ENCODE results near the gene SYNDIG1.

SYNDIG1 gene

DNA sequence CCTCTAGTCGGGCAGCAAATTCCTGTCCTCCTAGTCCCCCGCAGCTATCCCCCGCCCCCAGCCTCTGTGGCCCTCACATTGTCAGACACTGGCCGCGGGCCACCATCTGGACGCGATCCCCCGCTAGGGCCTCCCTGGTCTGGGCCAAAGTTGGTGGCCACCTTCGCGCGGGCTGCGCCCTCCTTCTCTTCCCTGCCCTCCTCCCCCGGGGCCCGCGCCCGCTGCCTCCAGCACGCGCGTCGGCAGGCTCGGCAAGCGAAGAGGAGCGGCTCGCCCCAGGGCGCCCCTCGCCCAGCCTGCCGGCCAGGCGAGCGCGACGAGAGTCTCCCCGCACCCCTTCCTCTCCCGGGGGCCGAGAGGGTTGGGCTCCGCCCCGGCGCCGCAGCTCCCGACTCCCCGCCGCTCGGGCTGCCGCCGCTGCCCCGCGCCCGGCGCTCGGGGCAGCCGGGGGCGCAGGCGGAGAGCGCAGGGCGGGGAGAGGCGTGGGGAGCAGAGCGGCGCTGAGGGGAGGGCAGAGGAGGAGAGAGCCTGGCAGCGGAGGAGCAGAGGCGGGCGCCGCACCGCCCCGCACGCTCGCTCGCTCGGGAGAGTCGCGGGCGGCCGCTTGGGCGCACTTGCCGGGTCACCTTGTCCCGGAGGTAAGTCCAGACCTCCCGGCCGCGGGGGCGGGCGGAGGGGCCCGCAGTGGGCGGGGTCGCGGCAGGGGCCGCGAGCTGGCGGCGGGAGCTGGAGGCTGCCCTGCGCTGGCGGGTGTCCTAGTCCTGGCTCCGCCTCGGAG lies at the start of gene SYNDIG1:
SYNDIG1 (plus strand) TSS at position 514 of the 778 bp plus-strand sequence. CDS start 73,469 bp downstream, outside the sequence.
- peak; percentile 68 for DNase-seq

DNA sequence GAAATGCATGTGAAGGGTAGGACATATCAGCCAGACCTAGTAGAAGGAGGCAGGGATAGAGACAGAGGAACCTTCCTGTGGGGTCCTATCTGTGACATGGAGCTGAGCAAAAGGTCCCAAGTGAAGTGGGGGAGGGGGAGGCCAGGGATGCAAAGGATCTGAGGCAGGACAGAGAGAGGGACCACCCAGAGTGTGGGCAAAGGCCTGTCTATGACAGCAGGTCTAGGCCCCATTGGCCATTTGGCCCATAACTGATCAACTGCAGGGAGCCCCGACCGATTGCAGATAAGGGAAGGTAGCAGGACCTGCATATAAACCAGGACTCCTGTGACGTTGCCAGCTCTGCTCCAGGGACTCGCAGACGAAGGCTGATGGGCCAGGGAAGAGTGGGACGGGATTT lies 49.6 kb upstream of the SYNDIG1 start:
- DNase-seq = no peak

DNA sequence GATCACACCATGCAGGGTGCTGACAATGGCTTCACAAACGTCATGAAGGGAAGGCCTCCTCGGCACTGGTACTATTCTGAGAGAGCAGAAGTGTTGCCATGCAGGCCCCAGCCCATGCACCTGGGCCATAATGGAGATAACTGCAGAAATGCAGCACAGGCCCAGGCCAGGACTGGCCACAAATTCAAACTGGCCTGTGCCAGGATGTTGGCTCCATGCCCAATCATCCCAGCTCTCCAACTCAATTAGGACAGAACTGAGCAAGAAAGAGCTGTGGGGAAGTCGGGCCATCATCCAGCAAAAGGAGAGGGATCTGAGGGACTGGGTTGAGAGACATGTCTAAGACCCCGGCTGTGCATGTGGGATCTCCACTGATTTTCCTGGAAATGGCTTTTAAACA lies 48.9 kb upstream of the SYNDIG1 start:
- no peak for DNase-seq

DNA sequence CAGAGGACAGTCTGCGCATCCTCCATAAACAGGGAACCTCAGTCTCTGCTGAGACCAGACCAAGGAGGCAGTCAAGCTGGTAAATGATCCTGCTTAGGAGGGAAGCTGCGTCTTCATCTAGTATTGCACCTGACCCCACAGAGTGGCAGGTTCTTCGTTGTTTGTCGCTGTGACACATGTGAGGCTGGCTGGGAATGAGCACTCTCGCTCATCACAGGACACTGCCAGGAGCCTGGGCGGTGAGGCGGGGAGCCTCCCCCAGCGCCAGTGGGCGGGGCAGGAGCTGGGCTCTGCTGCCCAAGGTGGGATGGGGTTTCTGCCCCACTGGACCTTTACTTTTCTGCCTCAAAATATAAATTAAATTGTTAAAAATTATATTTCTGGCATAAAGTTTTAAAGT lies 48.4 kb upstream of the SYNDIG1 start:
- no peak for DNase-seq

DNA sequence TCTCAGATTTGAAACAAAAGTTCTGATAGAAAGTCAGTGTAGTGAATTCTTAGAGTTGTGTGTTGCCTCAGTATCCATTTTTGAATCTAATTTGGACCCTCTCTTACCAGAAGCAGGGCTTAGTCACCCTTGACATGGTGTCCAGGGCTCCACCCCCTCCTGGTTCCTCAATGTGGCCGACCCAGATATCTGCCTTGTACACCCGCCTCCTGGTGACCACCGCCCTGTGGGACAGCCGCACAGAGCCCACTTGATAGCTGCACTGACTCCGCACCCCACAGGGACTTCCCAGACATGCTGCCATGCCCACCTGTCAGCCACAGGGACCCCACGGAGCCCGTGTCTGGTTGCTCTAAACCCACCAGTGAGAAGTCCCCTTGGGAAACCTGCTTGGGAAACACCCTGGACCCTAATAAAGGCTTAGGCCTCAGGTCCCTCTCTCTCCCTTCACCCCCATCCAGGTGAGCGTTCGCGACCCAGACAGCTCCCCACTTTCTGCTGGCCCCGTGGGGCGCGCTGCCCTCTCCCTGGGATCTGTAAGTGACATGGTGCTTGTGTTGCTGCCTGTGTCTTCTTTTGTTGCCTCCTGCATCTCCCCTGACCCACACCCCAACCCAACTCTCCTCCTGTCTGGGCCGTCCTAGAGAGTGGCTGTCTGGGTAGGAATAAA lies 47.2 kb upstream of the SYNDIG1 start:
- no peak for DNase-seq

DNA sequence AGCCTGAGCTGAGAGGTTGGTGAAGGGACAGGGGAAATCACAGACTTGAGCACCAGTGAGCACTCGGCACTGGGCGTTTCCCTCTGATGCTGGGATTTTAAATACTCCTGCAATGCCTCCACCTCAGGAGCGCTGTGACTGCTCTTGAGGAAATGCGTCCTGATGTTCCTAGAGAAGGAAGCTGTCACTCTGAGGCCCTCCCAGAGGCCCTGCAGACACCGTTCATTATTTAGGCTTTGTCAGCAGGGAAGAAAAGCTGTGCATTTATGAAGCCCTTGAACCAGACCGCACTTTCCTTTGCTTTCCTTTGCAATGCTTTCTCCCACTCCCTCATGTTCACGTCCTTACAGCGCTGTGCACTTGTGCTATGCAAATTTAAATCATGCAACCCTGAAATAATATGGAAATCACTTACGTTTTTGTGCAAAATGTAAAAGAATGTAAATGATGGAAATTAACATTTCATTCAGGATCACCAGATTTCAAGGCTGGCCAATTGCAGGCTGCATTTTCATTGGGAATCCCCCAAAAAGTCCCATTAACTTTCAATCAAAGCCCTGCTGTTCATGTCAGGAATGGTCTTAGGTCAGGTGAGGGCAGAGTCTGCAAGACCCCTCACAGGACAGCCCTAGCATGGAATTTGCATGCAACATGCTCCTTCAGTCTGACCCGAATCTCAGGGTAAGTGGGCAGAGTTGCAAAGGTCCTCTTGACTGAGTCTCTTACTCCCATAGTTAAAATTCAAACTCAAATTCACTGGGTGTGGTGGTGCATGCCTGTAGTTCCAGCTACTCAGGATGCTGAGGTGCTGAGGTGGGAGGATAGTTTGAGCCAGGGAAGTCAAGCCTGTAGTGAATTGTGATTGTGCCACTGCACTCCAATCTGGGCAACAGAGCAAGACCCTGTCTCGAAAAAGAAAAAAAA lies 45.8 kb upstream of the SYNDIG1 start:
- DNase-seq = no peak

DNA sequence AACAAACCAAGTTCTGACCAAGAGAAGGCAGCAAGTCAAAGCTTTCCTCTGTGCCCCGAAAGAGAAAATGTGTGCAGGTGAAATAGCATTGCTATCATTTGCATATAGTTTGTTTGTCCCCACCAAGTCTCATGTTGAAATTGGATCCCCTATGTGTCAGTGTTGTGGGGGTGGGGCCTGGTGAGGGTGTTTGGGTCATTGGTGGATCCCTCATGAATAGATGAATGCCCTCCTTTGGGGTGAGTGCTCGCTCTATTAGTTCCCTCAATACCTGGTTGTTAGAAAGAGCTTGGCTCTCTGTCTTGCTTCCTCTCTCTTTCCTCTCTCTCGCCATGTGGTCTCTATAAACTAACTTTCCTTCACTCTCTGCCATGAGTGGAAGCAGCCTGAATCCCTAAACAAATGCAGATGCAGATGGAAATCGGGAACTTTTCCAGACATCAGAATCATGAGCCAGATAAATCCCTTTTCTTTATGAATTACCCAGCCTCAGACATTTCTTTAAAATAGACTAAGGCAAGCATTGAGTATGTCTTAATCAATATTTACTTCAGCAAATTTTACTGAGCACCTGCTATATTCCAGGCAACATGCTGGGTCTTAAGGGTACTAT lies 43.8 kb upstream of the SYNDIG1 start:
- DNase-seq = no peak

DNA sequence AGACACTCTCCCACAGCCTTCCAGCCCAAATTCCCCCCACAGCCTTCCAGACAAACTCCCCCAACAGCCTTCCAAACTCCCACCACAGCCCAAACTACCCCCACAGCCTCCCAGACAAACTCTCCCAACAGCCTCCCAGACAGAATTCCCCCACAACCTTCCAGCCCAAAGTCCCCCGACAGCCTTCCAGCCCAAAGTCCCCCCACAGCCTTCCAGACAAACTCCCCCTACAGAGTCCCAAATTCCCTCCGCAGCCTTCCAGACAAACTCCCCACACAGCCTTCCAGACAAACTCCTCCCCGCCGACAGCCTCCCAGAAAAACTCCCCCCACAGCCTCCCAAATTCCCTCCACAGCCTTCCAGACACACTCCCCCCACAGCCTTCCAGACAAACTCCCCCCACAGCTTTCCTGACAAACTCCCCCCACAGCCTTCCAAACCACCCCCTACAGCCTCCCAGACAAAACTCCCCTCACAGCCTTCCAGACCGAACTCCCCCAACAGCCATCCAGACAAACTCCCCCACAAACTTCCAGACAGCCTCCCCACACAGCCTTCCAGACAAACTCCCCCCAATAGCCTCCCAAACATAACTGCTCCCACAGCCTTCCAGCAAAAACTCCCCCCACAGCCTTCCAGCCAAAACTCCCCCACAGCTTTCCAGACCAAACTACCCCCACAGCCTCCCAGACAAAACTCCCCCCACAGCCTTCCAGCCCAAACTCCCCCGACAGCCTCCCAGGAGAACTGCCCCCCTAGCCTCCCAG lies 38.0 kb upstream of the SYNDIG1 start:
- no peak for DNase-seq

DNA sequence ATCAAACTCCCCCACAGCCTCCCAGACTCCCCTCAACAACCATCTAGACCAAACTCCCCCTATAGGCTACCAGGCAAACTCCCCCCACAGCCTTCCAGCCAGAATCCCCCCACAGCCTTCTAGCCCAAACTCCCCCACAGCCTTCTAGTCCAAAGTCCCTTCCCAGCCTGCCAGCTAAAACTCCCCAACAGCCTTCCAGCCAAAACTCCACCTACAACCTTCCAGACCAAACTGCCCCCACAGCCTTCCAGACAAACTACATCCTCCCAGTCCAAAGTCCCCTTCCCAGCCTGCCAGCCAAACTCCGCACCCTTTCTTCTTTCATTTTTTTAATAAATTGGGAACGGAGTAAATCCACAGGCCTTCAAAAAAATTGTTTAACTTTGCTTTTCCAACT lies 37.4 kb upstream of the SYNDIG1 start:
- DNase-seq = no peak

DNA sequence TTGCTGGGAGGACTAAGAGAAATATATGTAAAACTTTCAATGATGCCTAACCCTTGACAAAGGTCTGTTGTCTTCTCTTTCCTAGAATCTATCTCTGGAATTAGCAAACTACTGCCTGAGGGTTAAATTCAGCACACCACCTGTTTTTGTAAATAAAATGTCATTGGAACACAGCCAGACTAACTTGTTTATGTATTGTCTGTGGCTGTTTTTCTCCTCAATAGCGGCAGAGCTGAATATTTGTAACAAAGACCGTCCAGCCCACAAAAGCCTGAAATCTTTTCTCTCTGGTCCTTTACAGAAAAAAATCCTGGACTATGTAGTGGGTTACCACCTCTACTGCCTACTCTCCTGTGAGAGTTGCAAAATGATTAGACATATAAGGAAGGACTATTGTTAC lies 33.3 kb upstream of the SYNDIG1 start:
- DNase-seq = no peak

DNA sequence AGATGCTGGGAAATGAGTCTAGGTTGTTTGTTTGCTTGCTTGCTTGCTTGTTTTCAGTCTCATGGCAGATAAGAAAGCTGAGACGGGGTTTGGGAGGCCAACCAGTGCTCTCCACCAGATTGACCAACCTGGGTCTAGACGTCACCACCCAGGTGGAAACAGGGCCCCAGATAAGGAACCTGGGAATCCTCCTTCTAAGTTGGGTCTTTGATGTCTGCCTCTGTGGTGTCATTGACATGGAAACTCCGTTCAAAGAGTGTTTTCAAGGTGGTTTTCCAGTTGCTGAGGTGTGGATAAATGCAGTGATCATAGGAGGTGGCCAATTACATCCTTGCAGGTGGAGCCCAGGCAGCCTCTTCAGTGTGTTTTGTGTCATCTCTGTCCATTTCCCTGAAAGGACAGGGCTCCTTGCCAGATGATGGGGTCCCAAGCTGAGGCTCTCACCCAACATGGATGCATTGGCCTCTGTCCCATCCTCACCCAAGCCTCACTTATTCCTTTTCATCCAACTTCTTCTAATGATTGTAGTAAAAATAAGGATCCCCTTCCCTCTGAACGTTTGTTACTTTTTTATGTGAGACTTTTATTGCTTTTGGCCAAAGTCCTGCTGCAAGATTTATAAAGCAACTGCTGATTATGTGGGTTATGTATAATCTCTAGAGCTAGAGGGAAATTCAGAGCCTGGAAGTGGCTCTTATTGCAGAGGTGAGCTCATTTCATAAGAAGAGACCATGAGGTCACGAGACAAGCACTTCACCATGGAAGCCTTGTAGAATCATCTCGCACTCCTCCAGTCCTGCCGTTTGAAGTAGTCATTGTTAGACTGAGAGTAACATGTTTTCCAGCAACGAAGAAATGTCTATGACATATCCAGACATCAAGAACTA lies 32.0 kb upstream of the SYNDIG1 start:
- no peak for DNase-seq

DNA sequence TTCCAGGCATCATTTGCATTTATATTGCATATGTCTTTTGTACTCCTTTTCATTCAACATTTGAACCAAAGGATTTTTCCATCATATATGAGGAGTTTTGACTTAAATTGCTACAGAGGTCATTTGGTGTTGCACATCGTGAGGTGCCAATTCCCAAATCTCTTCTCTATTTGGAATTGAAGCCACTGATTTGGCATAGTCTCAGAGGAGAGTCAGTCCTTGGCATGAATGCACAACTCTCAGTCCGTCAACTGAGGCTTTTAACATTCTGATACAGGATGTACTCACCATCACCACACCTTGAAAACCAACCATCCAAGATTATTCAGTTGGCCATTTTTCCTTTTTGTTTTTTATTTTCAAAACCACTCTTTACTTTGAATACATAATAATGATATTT lies 31.1 kb upstream of the SYNDIG1 start:
- no peak for DNase-seq

DNA sequence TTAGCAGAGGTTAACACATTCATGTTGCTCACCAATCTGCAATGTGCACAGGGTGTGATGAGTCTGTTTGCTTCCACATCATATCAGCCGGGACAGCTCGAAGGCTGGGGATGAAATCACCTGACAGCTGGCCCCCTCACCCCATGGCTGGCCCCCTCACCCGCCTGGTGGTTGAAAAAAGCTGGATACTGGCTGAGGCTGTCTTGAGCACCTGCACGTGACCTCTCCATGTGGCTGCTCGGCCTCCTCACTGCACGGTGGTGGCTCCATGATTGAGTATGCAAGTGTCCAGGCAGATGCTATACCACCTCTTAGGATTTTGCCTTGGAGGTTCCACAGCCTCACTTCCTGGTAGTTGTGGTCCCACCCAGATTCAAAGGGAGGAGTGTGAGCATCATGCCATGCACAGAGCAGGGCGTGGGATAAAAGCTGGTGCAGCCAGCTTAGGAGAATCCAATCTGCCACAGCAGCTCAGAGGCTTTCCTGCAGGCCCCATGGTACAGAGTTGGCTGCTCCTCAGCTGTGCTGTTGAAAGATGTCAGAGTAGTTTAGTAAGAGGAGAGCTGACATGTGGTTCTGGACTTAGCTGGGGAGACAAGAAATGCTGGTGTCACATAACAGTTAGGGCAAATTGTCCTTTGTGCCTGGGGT lies 29.6 kb upstream of the SYNDIG1 start:
- no peak for DNase-seq

DNA sequence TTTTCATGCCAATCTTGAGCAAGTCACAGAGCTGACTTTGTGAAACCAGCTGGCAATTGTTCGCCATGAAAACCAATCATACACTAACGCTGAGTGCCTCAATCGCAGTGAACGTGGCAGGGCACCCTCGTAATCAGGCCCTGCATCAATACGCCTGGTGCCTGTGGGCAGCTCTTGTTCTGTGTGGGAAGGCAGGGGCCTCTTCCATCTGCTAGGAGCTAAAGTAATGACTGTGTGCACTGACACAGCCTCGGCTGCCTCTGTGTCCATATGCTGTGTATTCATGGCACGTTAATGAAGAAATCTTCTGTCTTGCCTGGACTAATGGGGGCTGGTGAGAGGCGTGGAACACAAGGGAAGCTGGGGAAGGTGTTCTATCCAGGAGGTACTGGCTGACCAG lies 27.8 kb upstream of the SYNDIG1 start:
- no peak for DNase-seq

DNA sequence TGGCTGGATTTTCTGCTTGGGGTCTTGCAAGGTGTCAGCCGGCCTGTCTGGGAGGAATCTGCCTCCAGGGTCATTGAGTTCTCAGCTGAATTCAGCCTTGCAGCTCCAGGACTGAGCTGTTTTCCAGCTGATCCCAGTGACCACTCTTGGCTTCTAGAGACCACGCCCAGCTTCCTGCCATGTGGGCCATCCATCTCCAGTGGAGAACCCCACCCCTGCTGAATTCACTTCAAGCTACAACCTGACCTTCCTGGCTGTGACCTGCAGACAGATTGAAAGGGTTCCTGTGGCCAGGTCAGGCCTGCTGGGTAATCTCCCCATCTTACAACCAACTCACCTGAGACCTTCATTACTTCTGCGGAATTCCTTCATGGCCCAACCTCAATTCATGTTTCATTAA lies 26.5 kb upstream of the SYNDIG1 start:
- DNase-seq = no peak

DNA sequence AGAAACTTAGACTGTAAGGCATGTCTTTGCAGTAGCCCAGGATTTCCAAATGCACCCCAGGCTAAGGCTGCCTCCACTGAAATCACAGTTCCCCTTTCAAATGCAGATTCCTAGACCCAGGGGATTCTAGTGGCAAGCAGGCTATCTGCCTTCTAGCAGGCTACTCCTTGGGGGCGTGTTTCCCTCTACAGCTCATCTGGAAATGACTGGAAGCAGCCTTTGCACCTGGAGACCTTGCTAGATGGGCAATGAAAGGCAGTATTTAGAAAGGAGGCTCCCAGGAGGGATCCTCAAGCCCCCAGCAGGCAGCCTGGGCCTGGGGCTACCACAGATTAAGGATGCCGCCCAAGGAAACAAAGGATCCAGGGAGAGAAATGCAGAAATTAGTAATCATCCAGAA lies 26.0 kb upstream of the SYNDIG1 start:
- DNase-seq = no peak

DNA sequence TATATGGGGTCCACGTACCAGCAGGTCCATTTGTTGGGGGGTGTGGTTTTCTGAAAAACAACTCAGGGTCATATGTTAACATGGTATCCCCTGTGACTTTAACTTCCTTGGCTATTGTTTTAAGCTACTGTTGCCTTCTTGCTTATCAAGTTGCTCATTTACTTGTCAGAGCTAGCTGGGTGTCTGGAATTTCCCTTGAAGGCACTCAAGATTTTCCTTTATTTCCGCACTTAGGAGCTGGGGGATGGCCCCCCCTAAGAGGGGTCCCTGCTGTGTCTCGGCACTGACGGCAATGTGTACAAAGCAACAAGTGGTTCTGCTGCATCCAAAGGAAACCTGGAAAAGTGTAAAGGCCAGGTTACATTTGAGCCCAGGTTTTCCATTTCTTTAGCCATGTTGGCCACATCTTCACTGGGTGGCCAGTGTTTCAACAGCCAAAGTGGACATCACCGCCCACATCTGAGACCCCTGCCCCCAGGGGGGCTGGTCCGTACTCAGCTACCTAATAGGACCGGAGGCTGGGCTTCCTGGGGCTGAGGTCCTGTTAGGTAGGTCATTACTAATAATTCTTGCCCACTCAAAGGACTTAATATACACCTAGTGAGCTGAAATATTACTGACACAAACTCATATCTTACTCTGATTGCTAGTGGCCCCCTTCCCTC lies 24.8 kb upstream of the SYNDIG1 start:
- DNase-seq = no peak

DNA sequence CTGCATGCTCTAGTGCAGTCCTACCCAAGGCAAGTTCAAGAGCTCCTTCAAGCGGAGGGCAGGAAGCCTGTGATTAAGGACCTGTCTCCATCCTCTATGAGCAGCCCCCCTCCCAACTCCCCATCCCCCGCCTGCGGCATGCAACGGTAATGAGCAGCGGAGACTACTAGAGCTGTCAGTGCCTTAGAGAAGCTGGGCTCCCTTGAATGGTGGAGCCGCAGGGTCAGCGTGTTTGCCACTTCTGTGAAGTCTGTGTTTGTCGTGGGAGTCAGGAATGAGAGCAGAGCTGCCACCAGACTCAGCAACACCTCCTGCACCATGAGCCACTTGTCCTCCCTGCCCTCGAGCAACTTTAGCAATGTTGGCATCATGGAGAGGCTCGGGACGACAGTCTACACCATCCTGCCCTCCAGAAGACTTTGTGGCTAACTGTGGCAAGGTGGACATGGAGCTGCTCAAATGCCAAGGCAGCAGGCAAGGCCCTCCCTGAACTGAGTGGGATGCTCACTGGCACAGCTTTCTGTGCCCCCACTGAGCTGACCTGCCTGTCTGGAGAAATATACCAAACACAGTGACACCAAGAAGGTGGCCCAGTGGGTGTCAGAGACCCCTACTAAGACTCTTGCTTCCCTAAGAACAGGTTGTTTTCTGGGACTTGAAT lies 23.8 kb upstream of the SYNDIG1 start:
- DNase-seq = no peak

DNA sequence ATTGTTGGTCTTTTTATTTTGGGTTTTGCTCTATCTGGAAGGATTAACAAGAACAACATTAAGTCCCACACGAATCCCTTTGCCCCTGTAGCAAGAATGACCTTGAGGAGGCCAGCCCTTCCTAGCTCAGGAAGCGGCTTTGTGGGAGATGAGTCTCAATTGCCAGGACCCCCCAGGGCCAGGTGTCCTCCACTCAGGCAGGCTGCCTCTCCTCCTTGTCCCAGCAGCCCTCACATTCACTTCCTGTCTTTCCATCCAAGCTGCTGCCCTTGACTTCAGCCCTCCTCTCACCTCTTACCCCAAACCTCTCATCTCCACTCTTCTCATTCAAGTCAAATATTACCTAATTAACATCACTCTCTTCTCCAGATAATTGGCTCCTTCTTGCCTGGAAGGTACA lies 22.6 kb upstream of the SYNDIG1 start:
- DNase-seq = no peak

DNA sequence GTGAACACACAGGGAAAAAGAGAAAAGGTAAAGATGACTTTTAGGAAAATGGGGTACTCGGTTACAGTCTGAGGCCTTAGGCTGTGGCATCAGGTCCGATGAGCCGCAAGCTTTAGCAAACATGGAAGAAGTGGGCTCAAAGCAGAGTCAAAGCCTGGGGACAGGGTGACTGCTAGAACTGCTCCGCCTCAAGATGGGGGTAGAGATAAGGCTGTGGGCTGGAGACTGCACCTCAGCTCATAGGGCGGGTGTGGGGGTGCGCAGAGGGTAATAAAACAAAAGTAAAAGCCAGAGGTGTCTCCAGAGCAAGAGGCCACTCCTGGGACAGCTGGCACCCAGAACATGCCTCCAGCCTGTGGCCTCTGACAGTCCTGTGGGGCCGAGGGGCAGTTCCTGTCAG lies 21.3 kb upstream of the SYNDIG1 start:
- DNase-seq = no peak
